ENCODE measurements around the gene ARHGEF40. TPM values are rescaled to one million over a fixed set of nuclear protein-coding genes. Genes with fewer than 3 reads are reported as not detected.

Gene ARHGEF40
- total and polyA plus RNA-seq, 2 donors (not counting 1 experiment from before 2014, with no cell fraction given) = 1.0 to 1.7 TPM

DNA sequence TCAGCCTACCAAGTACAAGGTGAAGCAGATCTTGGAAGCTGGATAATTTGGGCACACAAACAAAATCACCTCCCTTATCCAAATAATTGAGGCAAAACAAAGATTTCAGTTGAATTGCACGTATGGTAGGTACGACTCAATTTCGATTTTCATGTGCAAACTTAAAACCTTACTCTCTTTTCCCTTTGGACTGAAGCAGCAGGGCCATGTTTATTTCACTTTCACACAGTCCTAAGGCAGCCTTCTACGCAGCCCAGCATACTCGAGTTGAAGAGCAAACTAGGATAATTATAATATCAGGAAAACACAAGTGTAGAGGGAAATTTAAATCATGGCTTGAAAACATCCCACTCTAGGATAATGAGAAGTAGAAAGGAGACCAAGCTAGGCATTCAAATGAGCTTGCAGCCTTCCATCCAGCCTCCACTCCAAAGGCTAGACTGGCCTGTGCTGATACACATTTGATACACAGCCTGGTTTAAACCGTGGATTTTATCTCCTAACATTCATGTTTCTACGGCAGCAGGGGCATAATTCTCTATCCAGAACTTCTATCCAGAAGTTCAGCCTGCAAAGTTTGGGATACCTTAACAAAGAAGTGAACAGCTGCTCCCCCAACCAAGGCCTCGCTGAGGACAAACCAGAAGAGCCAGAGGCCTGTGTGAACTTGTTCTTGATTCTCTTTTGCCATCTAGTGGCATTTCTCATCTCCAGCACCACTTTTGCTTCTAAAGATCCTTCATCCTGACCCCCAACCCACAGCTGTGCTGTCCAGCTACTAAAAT lies 30.3 kb upstream of the ARHGEF40 start:
- Histone ChIP-seq H3K9me3 (ENCODE audit: control extremely low read depth in 1 of 3, control insufficient read depth in 2 of 3, insufficient read depth in 1 of 3, low read length in 2 of 3) (no peaks in the 10 kb centered on the region), H3K27me3 (replicated peaks in 1 of 4; ENCODE audit: control extremely low read depth in 1 of 4, control insufficient read depth in 3 of 4, insufficient read depth in 4 of 4, low read length in 3 of 4) (no peaks in the 10 kb centered on the region), H3K9ac (ENCODE audit: low read length) (no peak overlapping the region), H3K79me2 (ENCODE audit: control insufficient read depth, insufficient read depth, low read length) (no peaks in the 10 kb centered on the region), H3K4me3 (ENCODE audit: control extremely low read depth in 1 of 5, extremely low read depth in 1 of 5, insufficient read depth in 1 of 5, low read depth in 2 of 5, low read length in 4 of 5) (no peak overlapping the region), H3K4me2 (replicated peaks; ENCODE audit: low read depth, low read length, poor library complexity, severe bottlenecking) (no peak overlapping the region), H3K36me3 (replicated peaks in 1 of 2; ENCODE audit: control extremely low read depth in 1 of 2, control insufficient read depth in 1 of 2, extremely low read depth in 1 of 2, insufficient read depth in 2 of 2, low read length in 1 of 2) (no peaks in the 10 kb centered on the region), H3K27ac (ENCODE audit: low read length in 2 of 2) (no peak overlapping the region), H2AFZ (ENCODE audit: insufficient read depth, low read depth, low read length, poor library complexity, severe bottlenecking) (no peak overlapping the region), H3K4me1 (ENCODE audit: control insufficient read depth in 2 of 2, insufficient read depth in 2 of 2, low read length in 2 of 2) (no peaks in the 10 kb centered on the region), H4K20me1 (ENCODE audit: control insufficient read depth, insufficient read depth, low read length, poor library complexity, severe bottlenecking) (no peaks in the 10 kb centered on the region)
- peaks cover 47% of the 10 kb centered on the region for H3K27me3 Mint-ChIP-seq
- H3K9me3 Mint-ChIP-seq (ENCODE audit: insufficient read depth) = no peaks in the 10 kb centered on the region
- ChIA-PET CTCF (interaction anchor here (0.9 to 7.2 kb wide), 20 partner anchors 8 to 308 kb away, joined by 3 to 305 read pairs (median 4); partner anchors contain the start of genes NDRG2 and TPPP2), POLR2A (interaction anchor here (0.8 kb wide), 1 partner anchor 25 kb away, joined by 3 read pairs; no protein-coding TSS in a partner anchor)
- DNase-seq (peak; percentile 63), ATAC-seq (ENCODE audit: low read depth) (no peak)
- H3K4me1 Mint-ChIP-seq = no peaks in the 10 kb centered on the region
- no peak for TF ChIP-seq EZH2 (IDR thresholded peaks at IDR 0.05; ENCODE audit: borderline replicate concordance, insufficient read depth, low read depth, low read length, poor library complexity, severe bottlenecking)
- TF ChIP-seq, protein P1, sequence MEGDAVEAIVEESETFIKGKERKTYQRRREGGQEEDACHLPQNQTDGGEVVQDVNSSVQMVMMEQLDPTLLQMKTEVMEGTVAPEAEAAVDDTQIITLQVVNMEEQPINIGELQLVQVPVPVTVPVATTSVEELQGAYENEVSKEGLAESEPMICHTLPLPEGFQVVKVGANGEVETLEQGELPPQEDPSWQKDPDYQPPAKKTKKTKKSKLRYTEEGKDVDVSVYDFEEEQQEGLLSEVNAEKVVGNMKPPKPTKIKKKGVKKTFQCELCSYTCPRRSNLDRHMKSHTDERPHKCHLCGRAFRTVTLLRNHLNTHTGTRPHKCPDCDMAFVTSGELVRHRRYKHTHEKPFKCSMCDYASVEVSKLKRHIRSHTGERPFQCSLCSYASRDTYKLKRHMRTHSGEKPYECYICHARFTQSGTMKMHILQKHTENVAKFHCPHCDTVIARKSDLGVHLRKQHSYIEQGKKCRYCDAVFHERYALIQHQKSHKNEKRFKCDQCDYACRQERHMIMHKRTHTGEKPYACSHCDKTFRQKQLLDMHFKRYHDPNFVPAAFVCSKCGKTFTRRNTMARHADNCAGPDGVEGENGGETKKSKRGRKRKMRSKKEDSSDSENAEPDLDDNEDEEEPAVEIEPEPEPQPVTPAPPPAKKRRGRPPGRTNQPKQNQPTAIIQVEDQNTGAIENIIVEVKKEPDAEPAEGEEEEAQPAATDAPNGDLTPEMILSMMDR (IDR thresholded peaks at IDR 0.05) = peak; percentile 37
- intact Hi-C loops (cut with micrococcal nuclease) = loop anchor here (1.0 kb wide), 1 partner anchor 25 kb away; no protein-coding TSS in a partner anchor
- H3K4me3 Mint-ChIP-seq = no peak overlapping the region
- no peak overlapping the region for H3K27ac Mint-ChIP-seq
- 59% methylated on average over 6 of the region's 8 CpGs for WGBS (ENCODE audit: insufficient coverage)

Data from B cell (primary cell).